Neural cell (in vitro differentiated cells): ENCODE results near the gene GPR183. TPM values are rescaled to one million over a fixed set of nuclear protein-coding genes. Genes with fewer than 3 reads are reported as not detected.

ENCODE experiments used
- H2AFZ ChIP-seq: fragments of 200-600, 300-800 bp; sonication (generic), shearing (Covaris generic); 2 replicates; pipeline ENCODE4 v1.6.0; 2014; ENCODE audit warnings: low read depth, mild to moderate bottlenecking, antibody characterized with exemption, low read length, moderate library complexity
- H3F3A ChIP-seq: fragments of 200-600 bp; shearing (Covaris generic); 2 replicates; pipeline ENCODE4 v1.6.1; 2016; ENCODE audit warnings: mild to moderate bottlenecking, moderate library complexity, mixed read lengths, antibody characterized with exemption, low read length; ENCODE audit not compliant: insufficient read depth, poor library complexity, severe bottlenecking
- H3K27ac ChIP-seq: fragments of 200-600, 300-800 bp; sonication (generic), shearing (Covaris generic); 2 replicates; pipeline ENCODE4 v1.5.1; 2014; ENCODE audit warnings: mild to moderate bottlenecking, low read length, moderate library complexity
- H3K27me3 ChIP-seq: fragments of 300-800, 200-600 bp; sonication (generic), shearing (Covaris generic); 2 replicates; pipeline ENCODE4 v1.6.0; 2014; ENCODE audit warnings: mild to moderate bottlenecking, low read depth, low read length, moderate library complexity; ENCODE audit not compliant: insufficient read depth
- H3K36me3 ChIP-seq: fragments of 300-800, 200-600 bp; sonication (generic), shearing (Covaris generic); 2 replicates; pipeline ENCODE4 v1.5.1; 2014; ENCODE audit warnings: mild to moderate bottlenecking, antibody characterized with exemption, low read length, moderate library complexity; ENCODE audit not compliant: insufficient read depth
- H3K4me2 ChIP-seq: fragments of 300-800, 200-600 bp; sonication (generic), shearing (Covaris generic); 2 replicates; pipeline ENCODE4 v1.6.0; 2014; ENCODE audit warnings: mild to moderate bottlenecking, low read length
- H3K4me3 ChIP-seq: fragments of 300-800, 200-600 bp; sonication (generic), shearing (Covaris generic); 2 replicates; pipeline ENCODE4 v1.5.1; 2014; ENCODE audit warnings: mild to moderate bottlenecking, low read length, moderate library complexity
- H3K79me2 ChIP-seq: fragments of 200-600 bp; shearing (Covaris generic); replicated peaks from 2 replicates; pipeline ENCODE4 v1.6.0; 2014; ENCODE audit warnings: mild to moderate bottlenecking, low read length, moderate library complexity; ENCODE audit not compliant: insufficient read depth
- H3K9ac ChIP-seq: fragments of 300-800, 200-600 bp; sonication (generic), shearing (Covaris generic); 2 replicates; pipeline ENCODE4 v1.6.1; 2016; ENCODE audit warnings: mild to moderate bottlenecking, low read length, mixed read lengths
- H3K9me2 ChIP-seq: fragments of 200-600 bp; shearing (Covaris generic); 2 replicates; pipeline ENCODE4 v1.6.1; 2016; ENCODE audit warnings: mild to moderate bottlenecking, low read length, mixed read lengths; ENCODE audit not compliant: insufficient read depth
- H3K9me3 ChIP-seq: fragments of 200-600, 300-800 bp; sonication (generic), shearing (Covaris generic); 2 replicates; pipeline ENCODE4 v1.6.1; 2016; ENCODE audit warnings: mild to moderate bottlenecking, mixed run types, low read length, moderate library complexity, mixed read lengths
- H4K20me1 ChIP-seq: fragments of 200-600 bp; shearing (Covaris generic); 2 replicates; pipeline ENCODE4 v1.6.1; 2016; ENCODE audit warnings: mild to moderate bottlenecking, mixed run types; ENCODE audit not compliant: insufficient read depth
- EP300 ChIP-seq: fragments of 450-650 bp; conservative IDR thresholded peaks from 2 replicates; pipeline ENCODE4 v1.6.1; 2014; ENCODE audit warnings: antibody characterized with exemption, mild to moderate bottlenecking, moderate library complexity; ENCODE audit not compliant: poor library complexity, severe bottlenecking
- EZH2 ChIP-seq: fragments of 200-600, 300-800 bp; shearing (Covaris generic), sonication (generic); IDR thresholded peaks from 2 replicates; pipeline ENCODE4 v1.6.1; 2014; ENCODE audit warnings: antibody characterized with exemption, low read length, borderline replicate concordance, mild to moderate bottlenecking; ENCODE audit not compliant: insufficient read depth, poor library complexity, severe bottlenecking
- MXI1 ChIP-seq: fragments of 450-650 bp; conservative IDR thresholded peaks from 2 replicates; pipeline ENCODE4 v1.6.1; 2014; ENCODE audit warnings: antibody characterized with exemption, mild to moderate bottlenecking; ENCODE audit not compliant: poor library complexity, severe bottlenecking
- POLR2AphosphoS5 ChIP-seq: IDR thresholded peaks from 2 replicates; pipeline ENCODE4 v1.6.1; 2012
- RAD21 ChIP-seq: fragments of 450-650 bp; conservative IDR thresholded peaks from 2 replicates; pipeline ENCODE4 v1.6.1; 2014; ENCODE audit warnings: antibody characterized with exemption, mild to moderate bottlenecking, moderate library complexity
- REST ChIP-seq: IDR thresholded peaks from 2 replicates; pipeline ENCODE4 v1.6.1; 2012; ENCODE audit warnings: borderline replicate concordance
- SMC3 ChIP-seq: fragments of 450-650 bp; conservative IDR thresholded peaks from 2 replicates; pipeline ENCODE4 v1.6.1; 2014; ENCODE audit warnings: antibody characterized with exemption, mild to moderate bottlenecking, moderate library complexity; ENCODE audit not compliant: poor library complexity
- TAF1 ChIP-seq: IDR thresholded peaks from 2 replicates; pipeline ENCODE4 v1.6.1; 2012; ENCODE audit warnings: low read depth
- polyA plus RNA-seq: library from polyadenylated mRNA; depleted of rRNA; stranded (reverse); fragments of >200 nt; gene quantifications from 2 replicates; pipeline ENCODE4 v1.2.3, GENCODE V29; 2014
- TF ChIP-seq, protein P1 (sequence below): fragments of 450-650 bp; IDR thresholded peaks from 2 replicates; pipeline ENCODE4 v1.5.1; 2014; ENCODE audit warnings: antibody characterized with exemption, mild to moderate bottlenecking, moderate library complexity; ENCODE audit not compliant: poor library complexity, severe bottlenecking

The GPR183 gene
- polyA plus RNA-seq, 1 donor from 2014 or later, result not detected

- Histone ChIP-seq H3K9ac (no peak overlapping the region), H3K27me3 (no peaks in the 10 kb centered on the region), H3K27ac (no peak overlapping the region), H3K4me2 (no peak overlapping the region), H3K79me2 (no peaks in the 10 kb centered on the region), H4K20me1 (no peaks in the 10 kb centered on the region), H3F3A (no peaks in the 10 kb centered on the region), H3K4me3 (no peak overlapping the region), H2AFZ (no peak overlapping the region), H3K9me2 (no peaks in the 10 kb centered on the region), H3K36me3 (no peaks in the 10 kb centered on the region), H3K9me3 (no peaks in the 10 kb centered on the region)
- TF ChIP-seq POLR2AphosphoS5 (no peak), RAD21 (no peak), MXI1 (no peak), SMC3 (no peak), TAF1 (no peak), REST (no peak), EZH2 (no peak), EP300 (no peak)
- TF ChIP-seq, protein P1, sequence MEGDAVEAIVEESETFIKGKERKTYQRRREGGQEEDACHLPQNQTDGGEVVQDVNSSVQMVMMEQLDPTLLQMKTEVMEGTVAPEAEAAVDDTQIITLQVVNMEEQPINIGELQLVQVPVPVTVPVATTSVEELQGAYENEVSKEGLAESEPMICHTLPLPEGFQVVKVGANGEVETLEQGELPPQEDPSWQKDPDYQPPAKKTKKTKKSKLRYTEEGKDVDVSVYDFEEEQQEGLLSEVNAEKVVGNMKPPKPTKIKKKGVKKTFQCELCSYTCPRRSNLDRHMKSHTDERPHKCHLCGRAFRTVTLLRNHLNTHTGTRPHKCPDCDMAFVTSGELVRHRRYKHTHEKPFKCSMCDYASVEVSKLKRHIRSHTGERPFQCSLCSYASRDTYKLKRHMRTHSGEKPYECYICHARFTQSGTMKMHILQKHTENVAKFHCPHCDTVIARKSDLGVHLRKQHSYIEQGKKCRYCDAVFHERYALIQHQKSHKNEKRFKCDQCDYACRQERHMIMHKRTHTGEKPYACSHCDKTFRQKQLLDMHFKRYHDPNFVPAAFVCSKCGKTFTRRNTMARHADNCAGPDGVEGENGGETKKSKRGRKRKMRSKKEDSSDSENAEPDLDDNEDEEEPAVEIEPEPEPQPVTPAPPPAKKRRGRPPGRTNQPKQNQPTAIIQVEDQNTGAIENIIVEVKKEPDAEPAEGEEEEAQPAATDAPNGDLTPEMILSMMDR, result no peak
Observed at GRCh38 chr13:99310382-99311031, 3.3 kb upstream of the GPR183 start.

- no peak overlapping the region for H3K4me3 ChIP-seq
- H2AFZ ChIP-seq, result no peak overlapping the region
- H3K9me3 ChIP-seq, result no peaks in the 10 kb centered on the region
- no peak overlapping the region for H3K4me2 ChIP-seq
- no peak overlapping the region for H3K27ac ChIP-seq
- H4K20me1 ChIP-seq, result no peaks in the 10 kb centered on the region
- no peaks in the 10 kb centered on the region for H3K27me3 ChIP-seq
- no peaks in the 10 kb centered on the region for H3K79me2 ChIP-seq
- no peak overlapping the region for H3K9ac ChIP-seq
- H3F3A ChIP-seq, result no peaks in the 10 kb centered on the region
- no peaks in the 10 kb centered on the region for H3K9me2 ChIP-seq
- TF ChIP-seq EZH2, result no peak
- TF ChIP-seq TAF1, result no peak
- TF ChIP-seq MXI1, result no peak
- TF ChIP-seq, protein P1, result no peak
- TF ChIP-seq POLR2AphosphoS5, result no peak
- TF ChIP-seq REST, result no peak
- TF ChIP-seq RAD21, result no peak
- TF ChIP-seq EP300, result no peak
- no peaks in the 10 kb centered on the region for H3K36me3 ChIP-seq
Observed at GRCh38 chr13:99308471-99309087, 1.4 kb upstream of the GPR183 start.
